ENCODE results near the gene COL23A1.
A peak's percentile ranks its signal among the peaks of the same experiment; 100 is the strongest.

Gene COL23A1

GRCh38 chr5:178283520-178283919, 306.7 kb downstream of the COL23A1 start:
- DNase-seq (ENCODE audit: low read depth), result no peak

- DNase-seq (ENCODE audit: low read depth), result no peak
Observed at GRCh38 chr5:178282391-178282790, 307.8 kb downstream of the COL23A1 start.

GRCh38 chr5:178281331-178281730, 308.9 kb downstream of the COL23A1 start:
- no peak for DNase-seq (ENCODE audit: low read depth)

GRCh38 chr5:178280631-178281030, 309.6 kb downstream of the COL23A1 start:
- DNase-seq (ENCODE audit: low read depth), result no peak

GRCh38 chr5:178279723-178280438, 310.3 kb downstream of the COL23A1 start:
- peak; percentile 55 for DNase-seq (ENCODE audit: low read depth)

GRCh38 chr5:178279026-178279722, 311.0 kb downstream of the COL23A1 start:
- DNase-seq (ENCODE audit: low read depth), result no peak

- no peak for DNase-seq (ENCODE audit: low read depth)
Observed at GRCh38 chr5:178278358-178279023, 311.7 kb downstream of the COL23A1 start.

- no peak for DNase-seq (ENCODE audit: low read depth)
Observed at GRCh38 chr5:178277866-178278265, 312.3 kb downstream of the COL23A1 start.

- no peak for DNase-seq (ENCODE audit: low read depth)
Observed at GRCh38 chr5:178277346-178277745, 312.8 kb downstream of the COL23A1 start.

- no peak for DNase-seq (ENCODE audit: low read depth)
Observed at GRCh38 chr5:178274781-178275537, 315.2 kb downstream of the COL23A1 start.

GRCh38 chr5:178273665-178274541, 316.3 kb downstream of the COL23A1 start:
- no peak for DNase-seq (ENCODE audit: low read depth)

GRCh38 chr5:178273041-178273440, 317.2 kb downstream of the COL23A1 start:
- DNase-seq (ENCODE audit: low read depth), result no peak

GRCh38 chr5:178272591-178272990, 317.6 kb downstream of the COL23A1 start:
- no peak for DNase-seq (ENCODE audit: low read depth)

GRCh38 chr5:178271726-178272479, 318.3 kb downstream of the COL23A1 start:
- no peak for DNase-seq (ENCODE audit: low read depth)

GRCh38 chr5:178271231-178271630, 319.0 kb downstream of the COL23A1 start:
- no peak for DNase-seq (ENCODE audit: low read depth)

GRCh38 chr5:178269499-178269898, 320.7 kb downstream of the COL23A1 start:
- DNase-seq (ENCODE audit: low read depth), result no peak

- no peak for DNase-seq (ENCODE audit: low read depth)
Observed at GRCh38 chr5:178267876-178268275, 322.3 kb downstream of the COL23A1 start.

GRCh38 chr5:178267245-178267644, 322.9 kb downstream of the COL23A1 start:
- DNase-seq (ENCODE audit: low read depth), result no peak

- DNase-seq (ENCODE audit: low read depth), result no peak
Observed at GRCh38 chr5:178266581-178266980, 323.6 kb downstream of the COL23A1 start.

- DNase-seq (ENCODE audit: low read depth), result no peak
Observed at GRCh38 chr5:178265746-178266145, 324.4 kb downstream of the COL23A1 start.

- DNase-seq (ENCODE audit: low read depth), result no peak
Observed at GRCh38 chr5:178264044-178264443, 326.1 kb downstream of the COL23A1 start.

Measured in fibroblast of the conjunctiva (primary cell).